C4-2B (cell line): ENCODE measurements around the gene HRH1.

Experiments
- H3K27ac ChIP-seq: fragments of 450-650 bp; 2 replicates; pipeline ENCODE4 v1.5.1; 2017
- CTCF ChIP-seq: fragments of 450-650 bp; conservative IDR thresholded peaks from 2 replicates; pipeline ENCODE4 v1.5.1; 2017; ENCODE audit warnings: mild to moderate bottlenecking
- ZFX ChIP-seq: fragments of 450-650 bp; IDR thresholded peaks from 2 replicates; pipeline ENCODE4 v1.6.1; 2017

HRH1 gene

GRCh38 chr3:11305509-11305908 is 151.2 kb downstream of the HRH1 start:
- TF ChIP-seq CTCF (no peak), ZFX (no peak)
- no peak overlapping the region for H3K27ac ChIP-seq

GRCh38 chr3:11306817-11307589 is 152.7 kb downstream of the HRH1 start:
- H3K27ac ChIP-seq, result no peak overlapping the region
- TF ChIP-seq CTCF (no peak), ZFX (no peak)

GRCh38 chr3:11307830-11308432 is 153.6 kb downstream of the HRH1 start:
- TF ChIP-seq ZFX (no peak), CTCF (no peak)
- no peak overlapping the region for H3K27ac ChIP-seq

GRCh38 chr3:11310258-11310657 is 156.0 kb downstream of the HRH1 start:
- H3K27ac ChIP-seq, result no peak overlapping the region
- no peak for TF ChIP-seq CTCF
- TF ChIP-seq ZFX, result no peak

- H3K27ac ChIP-seq, result no peak overlapping the region
- no peak for TF ChIP-seq CTCF
These were observed 157.9 kb downstream of the HRH1 start for GRCh38 chr3:11312166-11312565.
